Choroid plexus epithelial cell (primary cell): ENCODE data around the gene ABCA10.

Experiments
- DNase-seq: peaks from one replicate; pipeline ENCODE4 v3.0.0-alpha.2; 2010; ENCODE audit warnings: low read depth
- H3K4me3 ChIP-seq: 2 replicates; pipeline ENCODE4 v1.5.1; 2011; ENCODE audit warnings: low read depth, mild to moderate bottlenecking, control low read depth, low read length, moderate library complexity
- TF ChIP-seq, protein P1 (sequence below): conservative IDR thresholded peaks from 2 replicates; pipeline ENCODE4 v1.5.1; 2011; ENCODE audit warnings: low read depth, mild to moderate bottlenecking, control low read depth, inconsistent platforms, low read length, moderate library complexity

ABCA10 gene

DNA sequence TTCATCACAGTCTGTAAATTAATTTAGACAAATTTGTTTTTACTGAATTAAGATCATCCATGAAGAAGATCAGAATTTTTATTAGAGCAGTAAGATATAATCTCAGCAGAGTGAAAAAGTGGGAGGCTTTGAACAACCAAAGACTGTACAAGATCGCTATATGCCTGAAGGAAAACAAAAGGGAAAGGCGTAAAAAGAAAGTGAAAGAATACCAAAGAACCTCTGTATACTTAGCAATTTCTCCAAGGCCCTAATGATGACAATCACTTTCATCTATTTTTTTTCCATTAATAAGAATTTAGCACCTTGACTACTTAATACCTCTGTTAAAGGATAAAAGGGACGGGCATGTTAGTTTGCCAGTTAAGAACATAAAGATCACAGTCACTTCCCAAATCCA lies 38.6 kb upstream of the ABCA10 start:
- no peak overlapping the region for H3K4me3 ChIP-seq
- TF ChIP-seq, protein P1, sequence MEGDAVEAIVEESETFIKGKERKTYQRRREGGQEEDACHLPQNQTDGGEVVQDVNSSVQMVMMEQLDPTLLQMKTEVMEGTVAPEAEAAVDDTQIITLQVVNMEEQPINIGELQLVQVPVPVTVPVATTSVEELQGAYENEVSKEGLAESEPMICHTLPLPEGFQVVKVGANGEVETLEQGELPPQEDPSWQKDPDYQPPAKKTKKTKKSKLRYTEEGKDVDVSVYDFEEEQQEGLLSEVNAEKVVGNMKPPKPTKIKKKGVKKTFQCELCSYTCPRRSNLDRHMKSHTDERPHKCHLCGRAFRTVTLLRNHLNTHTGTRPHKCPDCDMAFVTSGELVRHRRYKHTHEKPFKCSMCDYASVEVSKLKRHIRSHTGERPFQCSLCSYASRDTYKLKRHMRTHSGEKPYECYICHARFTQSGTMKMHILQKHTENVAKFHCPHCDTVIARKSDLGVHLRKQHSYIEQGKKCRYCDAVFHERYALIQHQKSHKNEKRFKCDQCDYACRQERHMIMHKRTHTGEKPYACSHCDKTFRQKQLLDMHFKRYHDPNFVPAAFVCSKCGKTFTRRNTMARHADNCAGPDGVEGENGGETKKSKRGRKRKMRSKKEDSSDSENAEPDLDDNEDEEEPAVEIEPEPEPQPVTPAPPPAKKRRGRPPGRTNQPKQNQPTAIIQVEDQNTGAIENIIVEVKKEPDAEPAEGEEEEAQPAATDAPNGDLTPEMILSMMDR, result no peak

DNA sequence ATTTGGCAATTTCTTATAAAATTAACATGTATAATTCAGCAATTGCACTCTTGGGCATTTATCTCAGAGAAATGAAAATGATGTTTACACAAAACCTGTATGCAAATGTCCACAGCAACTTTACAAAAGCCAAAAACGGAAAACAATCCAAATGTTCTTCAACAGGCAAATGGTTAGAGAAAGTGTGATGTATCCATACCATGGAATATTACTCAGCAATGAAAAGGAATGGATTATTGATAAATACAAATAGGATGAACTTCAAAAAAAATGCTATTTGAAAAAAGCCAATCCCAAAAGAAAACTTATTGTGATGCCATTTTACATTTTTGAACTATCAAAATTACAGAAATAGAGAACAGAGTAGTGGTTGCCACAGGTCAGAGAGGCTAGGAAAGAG lies 37.2 kb upstream of the ABCA10 start:
- DNase-seq, result no peak
- H3K4me3 ChIP-seq, result no peak overlapping the region
- TF ChIP-seq, protein P1, result no peak

More for the DNA sequence above, 38.6 kb upstream of the ABCA10 start:
- no peak for DNase-seq

DNA sequence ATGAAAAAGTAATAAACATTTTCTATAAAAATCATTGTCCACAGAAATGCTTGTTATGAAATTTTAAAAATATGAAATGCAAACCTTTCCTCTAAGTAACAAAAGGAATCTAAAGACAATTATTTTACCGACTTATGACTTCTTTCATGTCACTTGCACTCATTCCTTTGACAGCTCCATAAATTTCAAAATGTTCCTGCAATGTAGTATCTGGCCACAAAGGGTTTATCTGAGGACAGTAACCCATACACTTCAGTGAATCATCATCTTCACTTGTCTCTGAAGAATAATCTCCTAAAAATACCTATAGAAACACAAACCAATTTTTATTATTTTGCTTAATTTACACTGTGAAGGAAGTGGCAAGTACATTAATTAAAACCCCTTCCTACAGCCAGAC lies 25.6 kb upstream of the ABCA10 start:
- H3K4me3 ChIP-seq, result no peak overlapping the region
- TF ChIP-seq, protein P1, result no peak
- DNase-seq, result peak; percentile 17

DNA sequence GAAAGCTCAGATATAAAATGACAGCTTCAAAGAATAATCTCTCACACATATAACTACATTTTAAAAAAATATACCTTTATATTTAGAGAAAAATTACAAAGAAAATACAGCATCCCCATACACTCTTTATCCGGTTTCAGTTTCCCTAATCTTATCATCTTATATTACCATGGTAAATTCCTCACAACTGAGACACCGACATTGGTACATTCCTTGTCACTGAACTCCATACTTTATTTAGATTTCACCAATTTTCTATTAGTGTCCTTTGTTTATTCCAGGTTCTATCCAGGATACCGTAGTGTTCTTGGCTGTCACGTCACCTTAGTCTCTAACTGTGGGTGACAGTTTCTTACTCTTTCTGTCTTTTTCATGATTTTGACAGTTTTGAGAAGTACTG lies 22.0 kb upstream of the ABCA10 start:
- DNase-seq, result peak; percentile 58
- TF ChIP-seq, protein P1, result no peak
- H3K4me3 ChIP-seq, result peak overlapping the region; percentile 11

DNA sequence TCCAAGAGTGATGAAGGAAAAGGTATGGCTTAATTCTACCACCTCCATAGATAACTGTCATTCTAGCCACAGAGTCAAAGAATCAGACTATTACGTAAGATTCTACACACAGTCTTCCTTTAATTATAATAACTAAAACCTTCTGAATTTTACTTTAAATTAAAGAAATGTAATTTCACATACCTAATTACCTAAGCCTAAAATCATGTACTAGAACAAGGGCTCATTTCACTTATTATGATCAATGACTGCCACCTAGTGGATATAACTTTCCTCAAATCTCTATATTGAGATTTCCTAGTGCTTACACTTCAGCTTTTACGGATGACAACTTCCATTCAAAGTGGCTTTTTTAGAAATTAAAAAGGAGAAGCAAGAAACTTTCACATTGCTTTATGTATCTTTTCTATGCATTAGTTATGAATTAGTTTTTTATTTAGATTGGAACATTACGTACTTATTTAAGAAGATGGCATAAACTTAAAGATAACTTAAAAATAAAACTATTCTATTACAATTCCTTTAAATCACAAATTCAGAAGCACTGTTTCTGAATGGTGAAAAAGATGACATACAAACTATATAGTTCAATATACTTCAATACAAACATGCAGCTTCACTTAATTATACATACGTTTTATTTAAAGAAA lies 18.2 kb upstream of the ABCA10 start:
- DNase-seq, result peak; percentile 79
- TF ChIP-seq, protein P1, result peak; percentile 51

DNA sequence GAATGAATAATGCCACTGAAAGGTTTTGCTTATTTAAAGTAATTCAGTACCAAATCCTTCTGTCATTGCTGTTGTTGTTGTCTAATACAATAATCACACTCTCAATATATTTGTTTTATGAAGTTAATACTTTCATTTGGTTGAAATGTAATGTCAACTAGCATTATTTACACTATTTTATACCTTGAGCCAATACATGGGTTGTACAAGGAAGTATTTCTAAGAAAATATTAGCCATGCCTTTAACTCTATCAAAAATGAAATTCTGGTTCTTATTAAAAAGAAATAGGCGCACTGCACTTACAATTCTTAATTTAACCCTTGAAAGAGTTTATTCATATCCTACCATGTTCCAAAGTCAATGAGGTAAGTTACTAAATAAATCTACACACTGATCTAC lies 17.6 kb upstream of the ABCA10 start:
- no peak for DNase-seq
- TF ChIP-seq, protein P1, result no peak
- no peak overlapping the region for H3K4me3 ChIP-seq

More for the DNA sequence above, 18.2 kb upstream of the ABCA10 start:
- H3K4me3 ChIP-seq, result no peak overlapping the region

DNA sequence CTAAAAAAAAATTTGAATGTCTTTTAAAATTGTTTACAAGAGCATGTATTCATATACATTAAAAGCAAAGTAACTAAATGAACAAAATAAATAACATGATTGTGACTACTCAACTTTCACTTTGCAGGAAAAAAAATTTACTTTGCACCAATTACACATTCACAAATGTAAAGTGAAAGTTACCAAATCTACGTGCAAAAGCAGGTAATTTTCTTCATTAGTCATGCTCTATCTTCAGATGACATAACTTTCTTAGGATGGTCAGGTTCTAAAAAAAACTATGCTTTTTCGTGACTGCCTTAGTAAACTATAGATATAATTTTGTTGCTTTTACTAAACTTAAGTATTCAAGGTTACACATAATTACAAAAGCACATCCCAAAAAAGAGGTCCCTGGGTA lies 17.0 kb upstream of the ABCA10 start:
- no peak for DNase-seq

More for the DNA sequence above, 17.0 kb upstream of the ABCA10 start:
- H3K4me3 ChIP-seq, result peak overlapping the region; percentile 25
- TF ChIP-seq, protein P1, result no peak
